AG09319 (cell line): ENCODE measurements around the gene TNNT1.
A peak's percentile ranks its signal among the peaks of the same experiment; 100 is the strongest.

Source experiments
- DNase-seq: peaks from one replicate; pipeline ENCODE4 v3.0.0-alpha.2; 2010; ENCODE audit warnings: low read depth; ENCODE audit errors: extremely low read depth
- TF ChIP-seq, protein P1 (sequence below): IDR thresholded peaks from 2 replicates; pipeline ENCODE4 v1.5.1; 2011; ENCODE audit warnings: low read depth, mild to moderate bottlenecking, inconsistent platforms, low read length, moderate library complexity

The TNNT1 gene

DNA sequence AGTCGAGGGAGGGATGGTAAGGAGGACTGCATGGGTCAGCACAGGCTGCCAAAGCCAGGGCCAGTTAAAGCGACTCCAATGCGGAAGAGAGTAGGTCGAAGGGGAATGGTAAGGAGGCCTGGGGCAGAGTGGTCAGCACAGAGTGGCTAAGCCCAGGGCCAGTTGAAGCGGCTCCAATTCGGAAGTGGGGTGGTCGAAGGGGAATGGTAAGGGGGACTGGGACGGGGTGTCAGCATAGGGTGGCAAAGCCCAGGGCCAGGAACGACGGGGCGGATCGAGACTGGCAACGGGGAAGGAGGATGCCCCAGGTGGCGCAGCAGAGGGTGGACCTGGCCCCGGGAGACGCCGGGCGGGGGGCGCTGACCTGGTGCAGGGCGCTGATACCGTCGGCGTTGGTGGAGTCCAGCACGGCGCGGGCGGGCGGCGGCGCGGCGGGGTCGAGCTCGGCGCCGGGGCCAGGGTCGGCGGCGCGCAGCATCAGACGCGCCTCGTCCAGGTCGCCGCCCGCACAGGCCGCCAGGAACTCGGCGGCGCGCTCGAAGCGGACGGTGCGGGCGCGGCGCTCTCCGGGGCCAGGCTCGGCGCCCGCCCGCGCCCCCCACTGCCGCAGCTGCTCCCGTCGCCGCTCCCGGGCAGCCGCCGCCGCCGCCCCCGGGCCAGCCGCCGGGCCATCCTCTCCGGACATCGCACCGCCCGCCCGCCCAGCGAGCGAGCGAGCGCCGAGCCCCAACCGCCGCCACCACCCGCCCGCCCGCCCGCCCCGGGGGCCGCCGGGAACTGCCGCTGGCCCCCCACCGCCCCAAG is 31.9 kb downstream of the TNNT1 start, which contains the start of gene PPP1R12C:
PPP1R12C (minus strand) TSS at position 779 of the 804 bp plus-strand sequence; CDS start at position 685, 94 bp downstream.
- DNase-seq = no peak
- TF ChIP-seq, protein P1, sequence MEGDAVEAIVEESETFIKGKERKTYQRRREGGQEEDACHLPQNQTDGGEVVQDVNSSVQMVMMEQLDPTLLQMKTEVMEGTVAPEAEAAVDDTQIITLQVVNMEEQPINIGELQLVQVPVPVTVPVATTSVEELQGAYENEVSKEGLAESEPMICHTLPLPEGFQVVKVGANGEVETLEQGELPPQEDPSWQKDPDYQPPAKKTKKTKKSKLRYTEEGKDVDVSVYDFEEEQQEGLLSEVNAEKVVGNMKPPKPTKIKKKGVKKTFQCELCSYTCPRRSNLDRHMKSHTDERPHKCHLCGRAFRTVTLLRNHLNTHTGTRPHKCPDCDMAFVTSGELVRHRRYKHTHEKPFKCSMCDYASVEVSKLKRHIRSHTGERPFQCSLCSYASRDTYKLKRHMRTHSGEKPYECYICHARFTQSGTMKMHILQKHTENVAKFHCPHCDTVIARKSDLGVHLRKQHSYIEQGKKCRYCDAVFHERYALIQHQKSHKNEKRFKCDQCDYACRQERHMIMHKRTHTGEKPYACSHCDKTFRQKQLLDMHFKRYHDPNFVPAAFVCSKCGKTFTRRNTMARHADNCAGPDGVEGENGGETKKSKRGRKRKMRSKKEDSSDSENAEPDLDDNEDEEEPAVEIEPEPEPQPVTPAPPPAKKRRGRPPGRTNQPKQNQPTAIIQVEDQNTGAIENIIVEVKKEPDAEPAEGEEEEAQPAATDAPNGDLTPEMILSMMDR = no peak

DNA sequence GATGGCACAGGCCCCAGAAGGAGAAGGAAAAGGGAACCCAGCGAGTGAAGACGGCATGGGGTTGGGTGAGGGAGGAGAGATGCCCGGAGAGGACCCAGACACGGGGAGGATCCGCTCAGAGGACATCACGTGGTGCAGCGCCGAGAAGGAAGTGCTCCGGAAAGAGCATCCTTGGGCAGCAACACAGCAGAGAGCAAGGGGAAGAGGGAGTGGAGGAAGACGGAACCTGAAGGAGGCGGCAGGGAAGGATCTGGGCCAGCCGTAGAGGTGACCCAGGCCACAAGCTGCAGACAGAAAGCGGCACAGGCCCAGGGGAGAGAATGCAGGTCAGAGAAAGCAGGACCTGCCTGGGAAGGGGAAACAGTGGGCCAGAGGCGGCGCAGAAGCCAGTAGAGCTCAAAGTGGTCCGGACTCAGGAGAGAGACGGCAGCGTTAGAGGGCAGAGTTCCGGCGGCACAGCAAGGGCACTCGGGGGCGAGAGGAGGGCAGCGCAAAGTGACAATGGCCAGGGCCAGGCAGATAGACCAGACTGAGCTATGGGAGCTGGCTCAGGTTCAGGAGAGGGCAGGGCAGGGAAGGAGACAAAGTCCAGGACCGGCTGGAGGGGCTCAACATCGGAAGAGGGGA is 32.7 kb downstream of the TNNT1 start:
- DNase-seq = no peak
- TF ChIP-seq, protein P1 = no peak

DNA sequence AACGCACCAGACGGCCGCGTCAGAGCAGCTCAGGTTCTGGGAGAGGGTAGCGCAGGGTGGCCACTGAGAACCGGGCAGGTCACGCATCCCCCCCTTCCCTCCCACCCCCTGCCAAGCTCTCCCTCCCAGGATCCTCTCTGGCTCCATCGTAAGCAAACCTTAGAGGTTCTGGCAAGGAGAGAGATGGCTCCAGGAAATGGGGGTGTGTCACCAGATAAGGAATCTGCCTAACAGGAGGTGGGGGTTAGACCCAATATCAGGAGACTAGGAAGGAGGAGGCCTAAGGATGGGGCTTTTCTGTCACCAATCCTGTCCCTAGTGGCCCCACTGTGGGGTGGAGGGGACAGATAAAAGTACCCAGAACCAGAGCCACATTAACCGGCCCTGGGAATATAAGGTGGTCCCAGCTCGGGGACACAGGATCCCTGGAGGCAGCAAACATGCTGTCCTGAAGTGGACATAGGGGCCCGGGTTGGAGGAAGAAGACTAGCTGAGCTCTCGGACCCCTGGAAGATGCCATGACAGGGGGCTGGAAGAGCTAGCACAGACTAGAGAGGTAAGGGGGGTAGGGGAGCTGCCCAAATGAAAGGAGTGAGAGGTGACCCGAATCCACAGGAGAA is 33.5 kb downstream of the TNNT1 start:
- DNase-seq = no peak
- TF ChIP-seq, protein P1 = no peak

DNA sequence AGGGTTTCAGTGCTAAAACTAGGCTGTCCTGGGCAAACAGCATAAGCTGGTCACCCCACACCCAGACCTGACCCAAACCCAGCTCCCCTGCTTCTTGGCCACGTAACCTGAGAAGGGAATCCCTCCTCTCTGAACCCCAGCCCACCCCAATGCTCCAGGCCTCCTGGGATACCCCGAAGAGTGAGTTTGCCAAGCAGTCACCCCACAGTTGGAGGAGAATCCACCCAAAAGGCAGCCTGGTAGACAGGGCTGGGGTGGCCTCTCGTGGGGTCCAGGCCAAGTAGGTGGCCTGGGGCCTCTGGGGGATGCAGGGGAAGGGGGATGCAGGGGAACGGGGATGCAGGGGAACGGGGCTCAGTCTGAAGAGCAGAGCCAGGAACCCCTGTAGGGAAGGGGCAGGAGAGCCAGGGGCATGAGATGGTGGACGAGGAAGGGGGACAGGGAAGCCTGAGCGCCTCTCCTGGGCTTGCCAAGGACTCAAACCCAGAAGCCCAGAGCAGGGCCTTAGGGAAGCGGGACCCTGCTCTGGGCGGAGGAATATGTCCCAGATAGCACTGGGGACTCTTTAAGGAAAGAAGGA is 34.4 kb downstream of the TNNT1 start:
- DNase-seq = no peak
- TF ChIP-seq, protein P1 = no peak

DNA sequence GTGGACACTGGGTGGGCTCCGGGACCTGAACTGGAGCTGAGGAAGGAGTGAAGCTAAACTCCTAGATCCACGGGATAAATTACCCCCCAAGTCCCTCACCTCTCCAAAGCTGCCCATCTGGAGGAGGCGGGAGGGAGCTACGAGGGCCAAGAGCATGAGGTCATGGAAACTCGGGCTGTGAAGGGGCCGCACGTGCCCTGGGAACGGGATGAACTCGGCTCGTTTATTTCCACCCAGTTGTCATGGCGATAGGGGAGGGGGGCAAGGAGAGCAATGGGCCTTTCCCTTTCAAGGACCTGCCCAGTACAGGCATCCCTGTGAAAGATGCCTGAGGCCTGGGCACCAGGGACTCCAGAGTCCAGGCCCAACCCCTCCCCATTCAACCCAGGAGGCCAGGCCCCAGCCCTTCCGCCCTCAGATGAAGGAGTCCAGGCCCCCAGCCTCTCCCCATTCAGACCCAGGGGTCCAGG is 35.4 kb downstream of the TNNT1 start:
- DNase-seq = peak; percentile 85
- TF ChIP-seq, protein P1 = no peak

DNA sequence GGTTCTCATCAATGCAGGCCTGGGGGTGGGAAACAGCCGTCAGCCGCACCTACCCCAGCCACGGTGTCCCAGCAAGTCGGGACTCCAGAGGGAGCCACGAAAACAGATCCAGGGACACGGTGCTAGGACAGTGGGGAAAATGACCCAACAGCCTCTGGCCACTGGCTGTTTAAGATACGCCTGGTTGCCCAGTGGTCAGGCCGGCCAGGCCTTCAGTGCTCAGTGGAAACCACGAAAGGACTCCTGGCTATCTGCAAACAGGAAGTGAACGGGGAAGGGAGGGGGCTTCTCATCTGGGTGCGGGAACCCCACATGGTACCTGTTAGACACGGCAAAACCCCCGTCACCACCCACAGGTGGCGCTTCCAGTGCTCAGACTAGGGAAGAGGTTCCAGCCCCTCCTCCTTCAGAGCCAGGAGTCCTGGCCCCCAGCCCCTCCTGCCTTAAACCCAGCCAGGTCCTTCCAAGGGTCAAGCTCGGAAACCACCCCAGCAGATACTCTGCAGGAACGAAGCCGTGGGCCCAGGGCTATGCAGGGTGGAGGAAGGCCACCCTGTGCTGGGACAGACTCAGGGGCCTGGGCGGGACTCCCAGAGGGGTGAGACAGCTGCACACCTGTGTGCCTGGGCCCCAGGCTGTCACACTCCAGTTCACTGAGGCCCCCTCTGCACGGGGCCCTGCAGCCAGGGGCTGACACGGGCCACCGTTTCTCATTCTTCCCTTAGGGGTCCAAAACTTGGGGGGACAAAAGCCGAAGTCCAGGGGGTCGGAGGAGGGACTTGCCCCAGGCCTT is 36.0 kb downstream of the TNNT1 start:
- no peak for DNase-seq
- TF ChIP-seq, protein P1 = no peak
